Measurements from ENCODE around the gene ADAMTS14.

DNA sequence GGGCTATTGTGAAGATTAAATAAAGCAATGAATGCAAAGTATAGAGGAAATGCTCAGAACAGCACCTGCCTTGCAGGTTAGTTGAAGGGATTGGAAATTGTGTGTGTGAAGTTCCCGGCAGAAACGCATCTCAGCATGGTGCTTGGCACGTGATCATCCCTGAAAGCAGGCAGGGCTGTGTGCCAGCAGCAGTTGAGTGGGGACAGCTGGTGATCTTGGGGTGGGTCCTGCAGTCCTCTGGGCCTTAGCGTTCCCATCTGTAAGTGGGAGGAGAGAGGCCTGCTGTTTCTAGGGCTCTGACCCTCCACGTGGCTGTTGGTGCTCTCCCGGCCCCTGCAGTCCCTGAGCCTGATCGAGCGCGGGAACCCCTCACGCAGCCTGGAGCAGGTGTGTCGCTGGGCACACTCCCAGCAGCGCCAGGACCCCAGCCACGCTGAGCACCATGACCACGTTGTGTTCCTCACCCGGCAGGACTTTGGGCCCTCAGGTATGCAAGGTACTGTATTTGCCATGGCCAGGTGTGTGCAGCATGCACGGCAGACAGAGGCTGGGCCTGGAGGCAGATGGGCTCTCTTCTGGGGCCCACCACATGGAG is 57.6 kb downstream of the ADAMTS14 start:
- TF ChIP-seq ZNF274 (IDR thresholded peaks at IDR 0.05; ENCODE audit: low read depth, low read length) = no peak
- no peak for TF ChIP-seq YY1 (IDR thresholded peaks at IDR 0.05; ENCODE audit: insufficient read depth, insufficient read length)
- TF ChIP-seq SUZ12 (IDR thresholded peaks at IDR 0.05; ENCODE audit: extremely low read depth, insufficient read depth, insufficient read length) = no peak

Measured in NT2/D1 (cell line).